Neural crest cell (in vitro differentiated cells): ENCODE measurements around the gene PPP6R1. TPM values are rescaled to one million over a fixed set of nuclear protein-coding genes. Genes with fewer than 3 reads are reported as not detected.

ENCODE experiments used
- DNase-seq: peaks from one replicate; pipeline ENCODE4 v3.0.0; 2021; ENCODE audit warnings: low read depth, mixed read lengths, low spot score
- H3K27ac Mint-ChIP-seq: one replicate; pipeline ENCODE4 v1.8.0; 2021; ENCODE audit warnings: mild to moderate bottlenecking, mixed read lengths; ENCODE audit not compliant: unreplicated experiment
- H3K27me3 Mint-ChIP-seq: 2 replicates; pipeline ENCODE4 v1.8.0; 2021; ENCODE audit warnings: low read depth, mild to moderate bottlenecking, mixed read lengths
- H3K36me3 Mint-ChIP-seq: 2 replicates; pipeline ENCODE4 v1.8.0; 2021; ENCODE audit warnings: low read depth, mild to moderate bottlenecking, mixed read lengths
- H3K4me1 Mint-ChIP-seq: 2 replicates; pipeline ENCODE4 v1.8.0; 2021; ENCODE audit warnings: mixed read lengths
- H3K4me3 Mint-ChIP-seq: one replicate; pipeline ENCODE4 v1.8.0; 2021; ENCODE audit warnings: mild to moderate bottlenecking, mixed read lengths
- H3K9me3 Mint-ChIP-seq: 2 replicates; pipeline ENCODE4 v1.8.0; 2021; ENCODE audit warnings: mixed read lengths
- total RNA-seq: library from RNA; stranded (reverse); gene quantifications from 2 replicates; pipeline ENCODE4 v1.2.1, GENCODE V29; 2021
- TF ChIP-seq, protein P1 (sequence below): fragments of 200-600 bp; sonication (generic); conservative IDR thresholded peaks from 2 replicates; pipeline ENCODE4 v1.5.0; 2021; ENCODE audit warnings: antibody characterized with exemption, mild to moderate bottlenecking

The PPP6R1 gene
- total RNA-seq, 1 donor from 2014 or later, result 73.1 TPM

DNA sequence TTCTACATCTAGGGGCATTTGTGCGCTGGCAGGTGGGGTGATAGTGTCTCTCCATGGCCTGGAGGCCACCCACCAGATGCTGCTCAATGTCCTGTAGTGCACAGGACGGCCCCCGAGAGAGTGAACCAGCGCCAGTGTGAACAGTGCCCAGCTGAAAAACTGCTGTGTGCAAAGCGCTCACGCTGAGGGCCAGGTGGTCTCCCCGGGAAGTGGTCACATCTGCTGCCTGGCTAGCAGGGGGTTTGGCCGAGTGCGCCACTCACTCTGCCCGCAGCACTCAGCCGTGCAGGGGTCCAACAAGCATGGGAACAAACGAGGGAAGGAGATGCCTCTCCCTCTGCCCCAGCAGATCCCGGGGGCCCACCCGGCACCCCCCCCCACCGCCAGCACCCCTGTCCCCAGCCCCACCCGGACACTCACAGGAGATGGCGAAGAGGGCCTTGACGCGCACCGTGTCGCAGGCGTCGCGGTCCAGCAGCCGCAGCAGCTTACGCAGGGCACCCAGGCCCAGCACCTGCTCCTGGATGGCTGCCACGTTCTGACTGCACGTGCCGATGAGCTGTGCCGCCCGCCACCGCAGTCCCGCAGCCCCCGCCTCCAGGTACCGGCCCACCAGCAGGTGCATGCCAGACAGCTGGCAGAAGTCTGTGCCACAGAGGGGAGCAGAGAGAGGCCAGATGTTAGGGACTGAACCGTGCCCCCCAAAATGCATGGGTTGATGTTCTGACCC lies 15.3 kb upstream of the PPP6R1 start:
- H3K27me3 Mint-ChIP-seq, result no peaks in the 10 kb centered on the region
- no peak for DNase-seq
- H3K27ac Mint-ChIP-seq, result no peak overlapping the region
- no peak overlapping the region for H3K4me3 Mint-ChIP-seq
- H3K4me1 Mint-ChIP-seq, result peaks cover 3% of the 10 kb centered on the region
- TF ChIP-seq, protein P1, sequence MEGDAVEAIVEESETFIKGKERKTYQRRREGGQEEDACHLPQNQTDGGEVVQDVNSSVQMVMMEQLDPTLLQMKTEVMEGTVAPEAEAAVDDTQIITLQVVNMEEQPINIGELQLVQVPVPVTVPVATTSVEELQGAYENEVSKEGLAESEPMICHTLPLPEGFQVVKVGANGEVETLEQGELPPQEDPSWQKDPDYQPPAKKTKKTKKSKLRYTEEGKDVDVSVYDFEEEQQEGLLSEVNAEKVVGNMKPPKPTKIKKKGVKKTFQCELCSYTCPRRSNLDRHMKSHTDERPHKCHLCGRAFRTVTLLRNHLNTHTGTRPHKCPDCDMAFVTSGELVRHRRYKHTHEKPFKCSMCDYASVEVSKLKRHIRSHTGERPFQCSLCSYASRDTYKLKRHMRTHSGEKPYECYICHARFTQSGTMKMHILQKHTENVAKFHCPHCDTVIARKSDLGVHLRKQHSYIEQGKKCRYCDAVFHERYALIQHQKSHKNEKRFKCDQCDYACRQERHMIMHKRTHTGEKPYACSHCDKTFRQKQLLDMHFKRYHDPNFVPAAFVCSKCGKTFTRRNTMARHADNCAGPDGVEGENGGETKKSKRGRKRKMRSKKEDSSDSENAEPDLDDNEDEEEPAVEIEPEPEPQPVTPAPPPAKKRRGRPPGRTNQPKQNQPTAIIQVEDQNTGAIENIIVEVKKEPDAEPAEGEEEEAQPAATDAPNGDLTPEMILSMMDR, result no peak
- H3K9me3 Mint-ChIP-seq, result no peaks in the 10 kb centered on the region
- H3K36me3 Mint-ChIP-seq, result peaks cover 6% of the 10 kb centered on the region

DNA sequence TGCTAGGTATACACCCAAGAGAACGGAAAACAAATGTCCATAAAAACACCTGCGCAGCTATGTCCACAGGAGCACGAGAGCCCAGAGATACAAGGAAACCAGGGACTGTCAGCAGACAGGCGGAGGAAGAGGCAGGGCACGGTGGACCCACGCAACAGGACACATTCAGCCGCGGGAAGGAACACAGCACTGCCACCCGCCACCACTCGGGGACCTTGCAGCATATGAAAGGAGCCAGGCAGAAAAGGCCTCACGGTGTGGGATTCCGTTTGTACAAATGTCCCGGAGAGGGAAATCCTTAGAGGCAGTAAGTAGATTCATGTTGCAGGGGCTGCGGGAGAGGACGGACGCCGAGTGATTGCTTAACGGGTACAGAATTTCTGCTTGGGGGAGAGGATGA lies 13.3 kb upstream of the PPP6R1 start:
- peaks cover 8% of the 10 kb centered on the region for H3K36me3 Mint-ChIP-seq
- H3K27ac Mint-ChIP-seq, result no peak overlapping the region
- TF ChIP-seq, protein P1, result no peak
- peak overlapping the region; percentile 5 for H3K4me3 Mint-ChIP-seq
- no peaks in the 10 kb centered on the region for H3K9me3 Mint-ChIP-seq
- no peaks in the 10 kb centered on the region for H3K4me1 Mint-ChIP-seq
- no peak for DNase-seq
- no peaks in the 10 kb centered on the region for H3K27me3 Mint-ChIP-seq

DNA sequence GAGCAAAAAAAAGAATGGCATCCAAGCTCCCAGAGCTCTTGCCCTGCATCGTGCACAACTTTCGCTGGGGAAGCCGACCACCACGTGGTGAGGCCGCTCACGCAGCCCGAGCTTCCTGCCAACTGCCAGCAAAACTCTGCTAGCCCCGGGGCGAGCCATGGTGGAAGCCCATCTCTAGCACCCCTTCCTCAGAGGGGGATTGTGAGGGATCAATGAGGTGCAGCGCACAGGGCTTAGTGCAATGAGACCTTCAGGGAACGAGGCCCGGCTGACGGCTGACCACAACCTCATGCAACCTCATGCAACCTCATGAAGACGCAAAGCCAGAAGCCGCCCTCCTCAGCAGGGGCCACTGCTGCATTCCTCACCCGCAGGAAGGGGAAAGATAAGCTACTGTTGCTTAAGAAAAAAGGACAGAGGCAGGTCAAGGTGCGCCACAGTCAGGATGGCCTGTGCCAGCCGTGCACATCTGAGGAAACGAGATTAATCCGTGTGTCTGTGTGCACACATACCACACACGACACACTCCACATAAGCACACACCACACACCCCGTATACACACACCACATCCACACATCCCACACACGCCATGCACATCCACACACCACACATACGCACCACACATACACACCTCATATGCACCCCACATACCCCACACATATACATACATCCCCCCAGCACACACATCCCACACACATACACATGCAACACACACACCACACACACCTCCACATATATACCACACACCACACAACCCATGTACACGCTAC lies 11.5 kb upstream of the PPP6R1 start:
- no peak for DNase-seq
- H3K36me3 Mint-ChIP-seq, result peaks cover 15% of the 10 kb centered on the region
- H3K4me3 Mint-ChIP-seq, result no peak overlapping the region
- peaks cover 5% of the 10 kb centered on the region for H3K4me1 Mint-ChIP-seq
- no peak overlapping the region for H3K27ac Mint-ChIP-seq
- H3K27me3 Mint-ChIP-seq, result no peaks in the 10 kb centered on the region
- peaks cover 7% of the 10 kb centered on the region for H3K9me3 Mint-ChIP-seq
- TF ChIP-seq, protein P1, result no peak

DNA sequence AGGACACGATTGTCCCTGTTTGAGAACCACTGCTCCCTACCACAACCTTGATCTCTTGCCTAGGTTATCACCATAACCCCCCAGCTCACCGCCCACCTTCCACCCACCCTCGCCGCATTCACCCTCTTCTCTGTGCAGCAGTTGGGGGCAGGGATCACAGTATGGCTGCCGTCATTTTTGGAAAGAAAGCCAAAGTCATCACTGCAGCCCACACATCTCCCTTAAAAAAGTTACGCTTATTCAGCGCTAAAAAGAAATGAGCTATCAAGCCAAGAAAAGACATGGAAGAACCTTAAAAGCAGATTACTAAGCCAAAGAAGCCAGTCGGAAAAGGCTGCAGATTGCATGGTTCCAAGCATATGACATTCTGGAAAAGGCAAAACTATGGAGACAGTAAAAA lies 10.5 kb upstream of the PPP6R1 start:
- peaks cover 5% of the 10 kb centered on the region for H3K4me1 Mint-ChIP-seq
- peaks cover 15% of the 10 kb centered on the region for H3K36me3 Mint-ChIP-seq
- peaks cover 7% of the 10 kb centered on the region for H3K9me3 Mint-ChIP-seq
- no peak overlapping the region for H3K27ac Mint-ChIP-seq
- no peak overlapping the region for H3K4me3 Mint-ChIP-seq
- DNase-seq, result no peak
- TF ChIP-seq, protein P1, result no peak
- H3K27me3 Mint-ChIP-seq, result no peaks in the 10 kb centered on the region

DNA sequence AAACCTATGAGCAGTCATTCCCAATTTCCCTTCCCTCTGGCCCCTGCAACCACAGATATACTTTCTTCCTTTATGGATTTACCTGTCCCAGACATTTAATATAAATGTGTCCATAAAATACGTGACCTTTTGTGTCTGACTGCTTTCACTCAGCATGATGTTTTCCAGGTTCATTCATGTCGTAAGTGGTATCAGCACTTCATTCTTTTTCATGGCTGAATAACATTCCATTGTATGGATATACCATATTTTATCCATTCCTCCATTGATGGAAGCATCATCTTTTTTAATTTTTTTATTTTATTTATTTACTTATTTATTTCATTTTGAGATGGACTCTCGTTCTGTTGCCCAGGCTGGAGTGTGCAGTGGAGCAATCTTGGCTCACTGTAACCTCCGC lies 8.0 kb upstream of the PPP6R1 start:
- no peak for DNase-seq
- Mint-ChIP-seq H3K36me3 (peaks cover 19% of the 10 kb centered on the region), H3K9me3 (peaks cover 7% of the 10 kb centered on the region), H3K4me3 (no peak overlapping the region), H3K4me1 (peaks cover 5% of the 10 kb centered on the region), H3K27me3 (no peaks in the 10 kb centered on the region), H3K27ac (no peak overlapping the region)
- TF ChIP-seq, protein P1, result no peak
